Spleen (tissue), 11 donors: ENCODE data around the gene METTL6. TPM values are rescaled to one million over a fixed set of nuclear protein-coding genes. Genes with fewer than 3 reads are reported as not detected.
"Not testable (repeated sequence)": the region's sequence is repeated elsewhere in the genome, so short reads cannot be mapped to it uniquely, and the experiment has no call there.

Experiments
- DNase-seq: peaks from one replicate; pipeline ENCODE4 v3.0.0-alpha.2; 2020
- H3K27ac ChIP-seq, 8 donors: fragments of 200-600 bp; sonication (generic) in 7 of 8; 1 replicate in 4 of 8; 2 replicates in 4 of 8; pipeline versions ENCODE4 v1.5.0 to v1.8.0; 2016 to 2021; ENCODE audit warnings: inconsistent platforms in 4 of 8, mild to moderate bottlenecking in 4 of 8, moderate library complexity in 1 of 8
- H3K27me3 ChIP-seq, 7 donors: fragments of 200-600 bp; sonication (generic) in 6 of 7; replicated peaks in 1 of 7; 1 replicate in 4 of 7; 2 replicates in 3 of 7; pipeline versions ENCODE4 v1.5.0 to v1.8.0; 2016 to 2021; ENCODE audit warnings: inconsistent platforms in 3 of 7, mild to moderate bottlenecking in 1 of 7
- H3K36me3 ChIP-seq, 6 donors: fragments of 200-600 bp; sonication (generic) in 5 of 6; 1 replicate in 4 of 6; 2 replicates in 2 of 6; pipeline versions ENCODE4 v1.5.0 to v1.8.0; 2016 to 2021; ENCODE audit warnings: inconsistent platforms in 2 of 6
- H3K4me1 ChIP-seq, 6 donors: fragments of 200-600 bp; sonication (generic) in 5 of 6; 1 replicate in 3 of 6; 2 replicates in 3 of 6; pipeline versions ENCODE4 v1.5.0 to v1.8.0; 2016 to 2021; ENCODE audit warnings: inconsistent platforms in 3 of 6
- H3K4me3 ChIP-seq, 8 donors: fragments of 200-600 bp; sonication (generic) in 7 of 8; 1 replicate in 4 of 8; 2 replicates in 4 of 8; pipeline versions ENCODE4 v1.5.0 to v1.8.0; 2016 to 2021; ENCODE audit warnings: inconsistent platforms in 4 of 8, mild to moderate bottlenecking in 4 of 8, moderate library complexity in 2 of 8
- H3K9me3 ChIP-seq, 8 donors: fragments of 200-600 bp; sonication (generic) in 7 of 8; 1 replicate in 4 of 8; 2 replicates in 4 of 8; pipeline versions ENCODE4 v1.5.0 to v1.8.0; 2016 to 2021; ENCODE audit warnings: inconsistent platforms in 4 of 8
- POLR2A ChIP-seq, 3 donors: fragments of 450-650 bp; IDR thresholded peaks; one replicate each; pipeline ENCODE4 v1.5.1; 2017; ENCODE audit warnings: antibody characterized with exemption in 3 of 3, mild to moderate bottlenecking in 1 of 3
- POLR2AphosphoS5 ChIP-seq, 3 donors: sonication (generic); formaldehyde crosslinking; IDR thresholded peaks; one replicate each; pipeline ENCODE4 v1.5.1; 2017; ENCODE audit warnings: antibody characterized with exemption in 3 of 3
- WGBS, 5 donors: extraction: QIAGEN DNeasy Blood & Tissue Kit in 3 of 5; methylation state at CpG; one replicate each; pipeline versions ENCODE4 v1.1.5 to v1.1.7; 2013 to 2018; 5-methylcytosine and 5-hydroxymethylcytosine counted together
- intact Hi-C: fragments of 100-400 bp; cut with DNase I; formaldehyde crosslinking; loops from one replicate; pipeline ENCODE4 v1.15.0; 2023; ENCODE audit warnings: low total_unique reads
- polyA plus RNA-seq, 3 donors: library from polyadenylated mRNA; stranded (reverse); fragments of 200-250 nt; gene quantifications; one replicate each; pipeline ENCODE4 v1.2.1, GENCODE V29; 2013
- total RNA-seq, 7 donors: library from RNA; depleted of rRNA in 3 of 7; stranded (reverse); fragments of >200 nt in 3 of 7; fragmentation: NEBNext Ultra II Directional in 4 of 7; extraction: Animal tissue kit (Norgen Biotek cat#: 25700) in 4 of 7; gene quantifications; one replicate each; pipeline versions ENCODE4 v1.1.0 to v1.2.1, GENCODE V29; 2016 to 2021
- TF ChIP-seq, protein P1 (sequence below), 11 experiments: fragments of 200-600 bp in 7 of 11; fragments of 450-650 bp in 4 of 11; sonication (generic) in 4 of 11; IDR thresholded peaks in 8 of 11; conservative IDR thresholded peaks in 3 of 11; 1 replicate in 7 of 11; 2 replicates in 4 of 11; pipeline versions ENCODE4 v1.4.0 to v1.8.0; 2016 to 2021; ENCODE audit warnings: antibody characterized with exemption in 11 of 11, inconsistent platforms in 4 of 11, mild to moderate bottlenecking in 1 of 11
- donor health status: healthy with polysubstance abuse.
- donor health status: DM: no; HTN: no; CAD: no; lungs with moderate emphysema.
- donor health status: DM: no; HTN: no; CAD: no.
- donor health status: Bipolar disorder and iron deficiency.
- donor health status: healthy.
- donor health status: DM: no; HTN: no; CAD: no.
- donor health status: DM: yes; HTN: yes; CAD: no.

The METTL6 gene
- total and polyA plus RNA-seq, 10 donors: 6.4 to 18.8 (median 14.2) TPM

DNA sequence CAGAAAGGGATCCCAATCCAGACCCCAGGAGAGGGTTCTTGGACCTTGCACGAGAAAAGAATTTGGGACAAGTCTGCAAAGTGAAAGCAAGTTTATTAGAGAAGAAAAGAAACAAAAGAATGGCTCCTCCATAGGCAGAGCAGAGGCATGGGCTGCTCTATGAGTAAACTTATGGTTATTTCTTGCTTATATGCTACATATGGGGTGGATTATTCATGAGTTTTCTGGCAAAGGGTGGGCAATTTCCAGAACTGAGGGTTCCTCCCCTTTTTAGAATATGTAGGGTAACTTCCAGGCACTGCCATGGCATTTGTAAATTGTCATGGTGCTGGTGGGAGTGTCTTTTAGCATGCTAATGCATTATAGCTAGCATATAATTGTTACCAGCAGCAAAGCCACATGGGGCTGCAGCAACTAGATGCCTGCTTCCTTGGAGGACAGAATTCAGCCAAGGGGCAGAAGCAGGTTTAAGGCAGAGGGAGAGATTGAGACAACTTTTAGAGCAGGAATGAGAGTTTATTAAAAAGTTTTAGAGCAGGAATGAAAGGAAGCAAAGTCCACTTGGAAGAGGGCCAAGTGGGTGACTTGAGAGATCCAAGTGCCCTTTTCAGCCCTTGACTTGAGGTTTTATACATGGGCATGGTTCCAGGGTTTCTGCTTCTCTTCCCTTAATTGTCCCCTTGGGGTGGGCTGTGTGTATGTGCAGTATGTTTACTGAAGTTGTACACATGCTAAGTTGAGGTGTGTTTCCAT lies 41.3 kb downstream of the METTL6 start:
- intact Hi-C loops: no loop called here
- Histone ChIP-seq H3K4me3 (no peak overlapping the region), H3K27me3 (no peaks in the 10 kb centered on the region), H3K9me3 (peaks cover 0 to 17% (median 13%) of the 10 kb centered on the region in 8 donors), H3K27ac (peak overlapping the region in 7 of 8 donors; percentile 10 to 87 (median 77)), H3K4me1 (peaks cover 0 to 68% (median 46%) of the 10 kb centered on the region in 6 donors), H3K36me3 (no peaks in the 10 kb centered on the region)
- TF ChIP-seq, protein P1, sequence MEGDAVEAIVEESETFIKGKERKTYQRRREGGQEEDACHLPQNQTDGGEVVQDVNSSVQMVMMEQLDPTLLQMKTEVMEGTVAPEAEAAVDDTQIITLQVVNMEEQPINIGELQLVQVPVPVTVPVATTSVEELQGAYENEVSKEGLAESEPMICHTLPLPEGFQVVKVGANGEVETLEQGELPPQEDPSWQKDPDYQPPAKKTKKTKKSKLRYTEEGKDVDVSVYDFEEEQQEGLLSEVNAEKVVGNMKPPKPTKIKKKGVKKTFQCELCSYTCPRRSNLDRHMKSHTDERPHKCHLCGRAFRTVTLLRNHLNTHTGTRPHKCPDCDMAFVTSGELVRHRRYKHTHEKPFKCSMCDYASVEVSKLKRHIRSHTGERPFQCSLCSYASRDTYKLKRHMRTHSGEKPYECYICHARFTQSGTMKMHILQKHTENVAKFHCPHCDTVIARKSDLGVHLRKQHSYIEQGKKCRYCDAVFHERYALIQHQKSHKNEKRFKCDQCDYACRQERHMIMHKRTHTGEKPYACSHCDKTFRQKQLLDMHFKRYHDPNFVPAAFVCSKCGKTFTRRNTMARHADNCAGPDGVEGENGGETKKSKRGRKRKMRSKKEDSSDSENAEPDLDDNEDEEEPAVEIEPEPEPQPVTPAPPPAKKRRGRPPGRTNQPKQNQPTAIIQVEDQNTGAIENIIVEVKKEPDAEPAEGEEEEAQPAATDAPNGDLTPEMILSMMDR (IDR thresholded peaks at IDR 0.05 in 8 of 11, conservative IDR thresholded peaks at IDR 0.05 in 3 of 11): no peak
- TF ChIP-seq POLR2AphosphoS5 (IDR thresholded peaks at IDR 0.05) (no peak), POLR2A (IDR thresholded peaks at IDR 0.05) (no peak)
- no peak for DNase-seq
- WGBS, 5 donors: 89 to 100% (median 97%) methylated on average over 1 of the region's 1 CpG

DNA sequence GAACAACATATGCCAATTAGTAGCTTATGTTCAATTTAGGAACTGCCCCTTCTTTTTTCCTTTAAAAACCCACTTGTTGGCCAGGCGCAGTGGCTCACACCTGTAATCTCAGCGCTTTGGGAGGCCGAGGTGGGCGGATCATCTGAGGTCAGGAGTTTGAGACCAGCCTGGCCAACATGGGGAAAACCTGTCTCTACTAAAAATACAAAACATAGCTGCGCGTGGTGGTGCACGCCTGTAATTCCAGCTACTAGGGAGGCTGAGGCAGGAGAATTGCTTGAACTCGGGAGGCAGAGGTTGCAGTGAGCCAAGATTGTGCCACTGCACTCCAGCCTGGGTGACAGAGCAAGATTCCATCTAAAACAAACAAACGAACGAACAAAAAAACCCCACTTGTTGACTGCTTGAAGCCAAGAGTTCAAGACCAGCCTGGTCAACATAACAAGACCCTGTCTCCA lies 42.1 kb downstream of the METTL6 start:
- WGBS, 5 donors: 61 to 75% (median 72%) methylated on average over 10 of the region's 10 CpGs
- Histone ChIP-seq H3K4me1 (peaks cover 0 to 68% (median 46%) of the 10 kb centered on the region in 6 donors), H3K27ac (peak overlapping the region; percentile 21 to 87 (median 76)), H3K4me3 (peak overlapping the region in 1 of 8 donors; percentile 9), H3K9me3 (peaks cover 0 to 17% (median 13%) of the 10 kb centered on the region in 8 donors)
- H3K36me3 ChIP-seq, intact Hi-C loops, DNase-seq, H3K27me3 ChIP-seq: not testable (repeated sequence)

DNA sequence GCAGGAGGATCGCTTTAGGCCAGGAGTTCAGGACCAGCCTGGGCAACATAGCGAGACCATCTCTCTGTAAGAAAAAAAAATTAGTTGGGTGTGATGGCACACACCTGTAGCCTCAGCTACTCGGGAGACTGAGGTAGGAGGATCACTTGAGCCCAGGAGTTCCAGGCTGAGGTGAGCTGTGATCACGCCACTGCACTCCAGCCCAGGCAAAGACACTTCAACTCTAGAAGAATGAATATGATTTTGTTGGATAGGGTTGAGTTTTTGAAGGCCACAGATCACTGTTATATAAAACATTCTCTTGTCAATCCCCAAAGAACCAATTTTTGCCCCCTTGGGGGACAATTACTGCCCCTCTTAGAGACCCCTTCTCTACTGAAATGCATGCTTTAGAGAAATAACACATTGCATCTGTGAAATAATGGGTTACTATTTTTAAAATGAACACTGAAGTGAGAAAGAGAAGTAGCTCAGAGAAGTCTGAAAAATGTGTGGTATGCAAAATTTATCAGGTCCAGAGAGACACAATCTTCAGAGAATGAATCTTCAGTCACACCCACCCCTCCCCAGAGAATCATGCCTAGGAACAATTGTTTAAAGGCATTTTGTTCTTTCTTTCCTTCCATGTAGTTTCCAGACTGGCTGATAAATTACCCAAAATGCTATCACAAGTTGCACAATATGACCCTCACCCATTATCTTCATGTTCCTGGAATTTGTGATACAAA lies 42.7 kb downstream of the METTL6 start:
- TF ChIP-seq, protein P1 (IDR thresholded peaks at IDR 0.05 in 8 of 11, conservative IDR thresholded peaks at IDR 0.05 in 3 of 11): no peak
- TF ChIP-seq POLR2A (IDR thresholded peaks at IDR 0.05): no peak
- no peaks in the 10 kb centered on the region for H3K36me3 ChIP-seq
- peak overlapping the region; percentile 21 to 87 (median 76) for H3K27ac ChIP-seq
- 56 to 80% (median 67%) methylated on average over 4 of the region's 4 CpGs for WGBS, 5 donors
- peaks cover 0 to 17% (median 13%) of the 10 kb centered on the region in 8 donors for H3K9me3 ChIP-seq
- peaks cover 0 to 68% (median 46%) of the 10 kb centered on the region in 6 donors for H3K4me1 ChIP-seq
- DNase-seq: no peak
- H3K4me3 ChIP-seq: peak overlapping the region in 1 of 8 donors; percentile 9
- H3K27me3 ChIP-seq: no peaks in the 10 kb centered on the region
- intact Hi-C loops: no loop called here

DNA sequence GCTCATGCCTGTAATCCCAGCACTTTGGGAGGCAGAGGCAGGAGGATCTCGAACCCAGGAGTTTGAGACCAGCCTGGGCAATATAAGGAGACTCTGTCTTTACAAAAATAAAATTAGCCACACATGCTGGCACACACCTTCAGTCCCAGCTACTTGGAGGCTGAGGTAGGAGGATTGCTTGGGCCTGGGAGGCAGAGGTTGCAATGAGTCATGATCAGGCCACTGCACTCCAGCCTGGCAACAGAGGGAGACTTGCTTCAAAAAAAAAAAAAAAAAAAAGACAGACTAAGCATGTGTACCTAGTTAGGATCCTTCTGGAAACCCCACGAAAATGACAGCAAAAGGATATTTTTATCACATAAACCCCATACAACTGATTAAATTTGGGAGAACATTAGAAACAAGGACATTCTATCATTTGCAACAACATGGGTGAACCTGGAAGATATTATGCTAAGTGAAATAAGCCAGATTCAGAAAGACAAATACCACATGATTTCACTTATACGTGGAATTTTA lies 44.9 kb downstream of the METTL6 start:
- Histone ChIP-seq H3K4me1 (peaks cover 4 to 65% (median 43%) of the 10 kb centered on the region in 6 donors), H3K9me3 (peaks cover 0 to 17% (median 13%) of the 10 kb centered on the region in 8 donors), H3K27ac (peak overlapping the region in 2 of 8 donors; percentile 83 to 87), H3K4me3 (no peak overlapping the region), H3K36me3 (no peaks in the 10 kb centered on the region), H3K27me3 (no peaks in the 10 kb centered on the region)
- DNase-seq: no peak
- whole genome bisulfite sequencing, 5 donors: 75 to 83% (median 82%) methylated on average over 3 of the region's 3 CpGs
- TF ChIP-seq, protein P1 (IDR thresholded peaks at IDR 0.05 in 8 of 11, conservative IDR thresholded peaks at IDR 0.05 in 3 of 11): no peak
- TF ChIP-seq POLR2A (IDR thresholded peaks at IDR 0.05) (no peak), POLR2AphosphoS5 (IDR thresholded peaks at IDR 0.05) (no peak)
- intact Hi-C loops: no loop called here
